Endothelial cell of umbilical vein (primary cell): ENCODE data around the gene BCL2L13.

Source experiments
- CTCF ChIP-seq, 2 donors: IDR thresholded peaks; 1 replicate in 1 of 2; 2 replicates in 1 of 2; pipeline ENCODE4 v1.5.1; 2011; ENCODE audit warnings: low read length in 2 of 2, mild to moderate bottlenecking in 2 of 2, moderate library complexity in 2 of 2, control low read depth in 1 of 2, inconsistent platforms in 1 of 2, low read depth in 1 of 2; ENCODE audit not compliant: insufficient read depth in 1 of 2; ENCODE audit errors: extremely low read depth in 1 of 2
- EZH2 ChIP-seq: IDR thresholded peaks from 2 replicates; pipeline ENCODE4 v1.6.1; 2012; ENCODE audit warnings: borderline replicate concordance, low read depth, mild to moderate bottlenecking, moderate library complexity, low read length, inconsistent platforms; ENCODE audit not compliant: severe bottlenecking
- MAX ChIP-seq: IDR thresholded peaks from 2 replicates; pipeline ENCODE4 v1.6.1; 2011; ENCODE audit not compliant: insufficient read depth, insufficient read length
- MYC ChIP-seq: IDR thresholded peaks from one replicate; pipeline ENCODE4 v1.6.1; 2011; ENCODE audit warnings: mild to moderate bottlenecking, low read depth, low read length
- POLR2AphosphoS5 ChIP-seq: IDR thresholded peaks from 2 replicates; pipeline ENCODE4 v1.6.1; 2012; ENCODE audit warnings: low read depth, mild to moderate bottlenecking, control low read depth, low read length, moderate library complexity; ENCODE audit not compliant: insufficient read depth

- TF ChIP-seq MYC (no peak), MAX (no peak), EZH2 (no peak), CTCF (IDR thresholded peaks at IDR 0.05; ENCODE audit: extremely low read depth in 1 of 2, insufficient read depth in 1 of 2, low read depth in 1 of 2, low read length in 2 of 2) (no peak), POLR2AphosphoS5 (peak; percentile 76)
These were observed at the start of gene BCL2L13 for GRCh38 chr22:17638432-17639246.
